ENCODE measurements around the gene SHKBP1.

DNA sequence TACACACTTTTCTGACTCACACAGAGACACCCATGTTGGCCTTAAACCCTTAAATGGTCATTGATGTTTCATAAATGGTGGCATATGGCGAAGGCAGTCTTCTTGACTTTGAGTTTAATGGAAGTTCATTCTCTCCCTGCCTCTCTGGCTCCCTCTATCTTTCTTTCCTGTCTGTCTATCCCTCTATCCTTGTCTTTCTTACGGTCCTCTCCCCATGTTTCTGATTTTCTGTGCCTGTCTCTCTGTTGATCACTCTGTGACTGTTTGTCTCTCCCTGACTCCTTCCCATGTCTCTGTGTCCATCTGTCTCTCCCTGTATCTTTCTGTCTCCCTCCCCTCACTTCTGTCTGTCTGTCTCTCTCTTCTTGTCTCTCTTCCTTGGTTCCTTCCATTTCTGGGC lies 43.2 kb upstream of the SHKBP1 start:
- TF ChIP-seq, protein P1, sequence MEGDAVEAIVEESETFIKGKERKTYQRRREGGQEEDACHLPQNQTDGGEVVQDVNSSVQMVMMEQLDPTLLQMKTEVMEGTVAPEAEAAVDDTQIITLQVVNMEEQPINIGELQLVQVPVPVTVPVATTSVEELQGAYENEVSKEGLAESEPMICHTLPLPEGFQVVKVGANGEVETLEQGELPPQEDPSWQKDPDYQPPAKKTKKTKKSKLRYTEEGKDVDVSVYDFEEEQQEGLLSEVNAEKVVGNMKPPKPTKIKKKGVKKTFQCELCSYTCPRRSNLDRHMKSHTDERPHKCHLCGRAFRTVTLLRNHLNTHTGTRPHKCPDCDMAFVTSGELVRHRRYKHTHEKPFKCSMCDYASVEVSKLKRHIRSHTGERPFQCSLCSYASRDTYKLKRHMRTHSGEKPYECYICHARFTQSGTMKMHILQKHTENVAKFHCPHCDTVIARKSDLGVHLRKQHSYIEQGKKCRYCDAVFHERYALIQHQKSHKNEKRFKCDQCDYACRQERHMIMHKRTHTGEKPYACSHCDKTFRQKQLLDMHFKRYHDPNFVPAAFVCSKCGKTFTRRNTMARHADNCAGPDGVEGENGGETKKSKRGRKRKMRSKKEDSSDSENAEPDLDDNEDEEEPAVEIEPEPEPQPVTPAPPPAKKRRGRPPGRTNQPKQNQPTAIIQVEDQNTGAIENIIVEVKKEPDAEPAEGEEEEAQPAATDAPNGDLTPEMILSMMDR (IDR thresholded peaks at IDR 0.05): no peak
- no peak for TF ChIP-seq POLR2A (IDR thresholded peaks at IDR 0.05)
